Smooth muscle cell (in vitro differentiated cells): ENCODE data around the gene MBL2. TPM values are rescaled to one million over a fixed set of nuclear protein-coding genes. Genes with fewer than 3 reads are reported as not detected.

Source experiments
- DNase-seq: peaks from one replicate; lab custom pipeline; 2025; ENCODE audit not compliant: unreplicated experiment; lab: John Stamatoyannopoulos, UW
- H2AFZ ChIP-seq: fragments of 200-600 bp; sonication (generic); 2 replicates; pipeline ENCODE4 v1.6.0; 2016; ENCODE audit warnings: antibody characterized with exemption, low read depth, mild to moderate bottlenecking
- H3F3A ChIP-seq: fragments of 200-600 bp; sonication (generic); 2 replicates; pipeline ENCODE4 v1.6.0; 2017; ENCODE audit warnings: antibody characterized with exemption, low read depth
- H3K27ac ChIP-seq: fragments of 200-600 bp; sonication (generic); 2 replicates; pipeline ENCODE4 v1.5.1; 2016; ENCODE audit warnings: low read depth, mild to moderate bottlenecking
- H3K27me3 ChIP-seq: fragments of 200-600 bp; sonication (generic); 2 replicates; pipeline ENCODE4 v1.6.1; 2016; ENCODE audit warnings: low read depth, mild to moderate bottlenecking
- H3K36me3 ChIP-seq: fragments of 200-600 bp; sonication (generic); 2 replicates; pipeline ENCODE4 v1.5.1; 2016; ENCODE audit warnings: low read depth
- H3K4me1 ChIP-seq: fragments of 200-600 bp; sonication (generic); 2 replicates; pipeline ENCODE4 v1.5.1; 2016; ENCODE audit warnings: low read depth
- H3K4me2 ChIP-seq: fragments of 200-600 bp; sonication (generic); 2 replicates; pipeline ENCODE4 v1.6.0; 2016; ENCODE audit warnings: mild to moderate bottlenecking
- H3K4me3 ChIP-seq: fragments of 200-600 bp; sonication (generic); 2 replicates; pipeline ENCODE4 v1.5.1; 2016; ENCODE audit warnings: mild to moderate bottlenecking
- H3K79me2 ChIP-seq: fragments of 200-600 bp; sonication (generic); 2 replicates; pipeline ENCODE4 v1.6.0; 2016; ENCODE audit warnings: low read depth, mild to moderate bottlenecking
- H3K9ac ChIP-seq: fragments of 200-600 bp; sonication (generic); 2 replicates; pipeline ENCODE4 v1.6.0; 2016; ENCODE audit warnings: low read depth
- H3K9me3 ChIP-seq: fragments of 200-600 bp; sonication (generic); replicated peaks from 2 replicates; pipeline ENCODE4 v1.5.1; 2016; ENCODE audit warnings: low read depth
- H4K20me1 ChIP-seq: fragments of 200-600 bp; sonication (generic); 2 replicates; pipeline ENCODE4 v1.6.0; 2016; ENCODE audit warnings: low read depth
- CTCF ChIP-seq: fragments of 200-600 bp; sonication (generic); IDR thresholded peaks from 2 replicates; pipeline ENCODE4 v1.5.1; 2017; ENCODE audit warnings: borderline replicate concordance, mild to moderate bottlenecking, antibody characterized with exemption; ENCODE audit not compliant: insufficient read depth, poor library complexity, severe bottlenecking
- WGBS: methylation state at CpG from one replicate; pipeline ENCODE4 v1.1.7; 2016; ENCODE audit warnings: low lambda C conversion rate; 5-methylcytosine and 5-hydroxymethylcytosine counted together
- polyA plus RNA-seq: library from polyadenylated mRNA; unstranded; fragments of >200 nt; fragmentation: Nextera tagmentation; extraction: Ambion mirVana; gene quantifications from 2 replicates; pipeline ENCODE4 v1.2.1, GENCODE V29; 2016
- total RNA-seq: library from RNA; depleted of rRNA; stranded (reverse); fragments of >200 nt; gene quantifications from 2 replicates; pipeline ENCODE4 v1.2.3, GENCODE V29; 2014

The MBL2 gene
- total and polyA plus RNA-seq, 2 experiments from 2014 or later, result 0.04 TPM; not detected in 1

- no peak overlapping the region for H2AFZ ChIP-seq
- H3K4me2 ChIP-seq, result no peak overlapping the region
- no peaks in the 10 kb centered on the region for H3K36me3 ChIP-seq
- H3K79me2 ChIP-seq, result no peaks in the 10 kb centered on the region
- no peak overlapping the region for H3K9ac ChIP-seq
- no peak for TF ChIP-seq CTCF
- no peaks in the 10 kb centered on the region for H3K27me3 ChIP-seq
- H3K27ac ChIP-seq, result no peak overlapping the region
- 0% methylated on average over 1 of the region's 1 CpG for WGBS
- no peaks in the 10 kb centered on the region for H3F3A ChIP-seq
- H3K4me1 ChIP-seq, result no peaks in the 10 kb centered on the region
- no peak overlapping the region for H3K4me3 ChIP-seq
- H4K20me1 ChIP-seq, result no peaks in the 10 kb centered on the region
- no peaks in the 10 kb centered on the region for H3K9me3 ChIP-seq
- no peak for DNase-seq
Observed at GRCh38 chr10:52776471-52776903, 3.9 kb upstream of the MBL2 start.

GRCh38 chr10:52775132-52775647, 2.6 kb upstream of the MBL2 start:
- no peak for DNase-seq
- Histone ChIP-seq H3K9ac (no peak overlapping the region), H3K4me2 (no peak overlapping the region), H3K27me3 (no peaks in the 10 kb centered on the region), H3K9me3 (no peaks in the 10 kb centered on the region), H3K4me3 (no peak overlapping the region), H3F3A (no peaks in the 10 kb centered on the region), H3K27ac (no peak overlapping the region), H3K36me3 (no peaks in the 10 kb centered on the region), H2AFZ (no peak overlapping the region), H4K20me1 (no peaks in the 10 kb centered on the region), H3K4me1 (no peaks in the 10 kb centered on the region), H3K79me2 (no peaks in the 10 kb centered on the region)
- TF ChIP-seq CTCF, result no peak
- WGBS, result 94% methylated on average over 12 of the region's 12 CpGs

- DNase-seq, result no peak
- no peaks in the 10 kb centered on the region for H3K9me3 ChIP-seq
- no peaks in the 10 kb centered on the region for H3K27me3 ChIP-seq
- 96% methylated on average over 8 of the region's 8 CpGs for WGBS
- H2AFZ ChIP-seq, result no peak overlapping the region
- no peaks in the 10 kb centered on the region for H3K4me1 ChIP-seq
- no peak overlapping the region for H3K4me2 ChIP-seq
- no peaks in the 10 kb centered on the region for H4K20me1 ChIP-seq
- H3K79me2 ChIP-seq, result no peaks in the 10 kb centered on the region
- H3F3A ChIP-seq, result no peaks in the 10 kb centered on the region
- no peak for TF ChIP-seq CTCF
- no peak overlapping the region for H3K9ac ChIP-seq
- no peaks in the 10 kb centered on the region for H3K36me3 ChIP-seq
- no peak overlapping the region for H3K27ac ChIP-seq
- H3K4me3 ChIP-seq, result no peak overlapping the region
Observed at GRCh38 chr10:52774600-52775106, 2.1 kb upstream of the MBL2 start.

GRCh38 chr10:52774182-52774581, 1.6 kb upstream of the MBL2 start:
- Histone ChIP-seq H3K4me2 (no peak overlapping the region), H3K4me1 (no peaks in the 10 kb centered on the region), H3K27ac (no peak overlapping the region), H4K20me1 (no peaks in the 10 kb centered on the region), H2AFZ (no peak overlapping the region), H3K9ac (no peak overlapping the region), H3K79me2 (no peaks in the 10 kb centered on the region), H3F3A (no peaks in the 10 kb centered on the region), H3K9me3 (no peaks in the 10 kb centered on the region), H3K4me3 (no peak overlapping the region), H3K36me3 (no peaks in the 10 kb centered on the region), H3K27me3 (no peaks in the 10 kb centered on the region)
- DNase-seq, result no peak
- no peak for TF ChIP-seq CTCF
- WGBS, result 94% methylated on average over 2 of the region's 2 CpGs
